ENCODE measurements around the gene CYTL1. TPM values are rescaled to one million over a fixed set of nuclear protein-coding genes. Genes with fewer than 3 reads are reported as not detected.
"Not testable (repeated sequence)": the region's sequence is repeated elsewhere in the genome, so short reads cannot be mapped to it uniquely, and the experiment has no call there.

CYTL1 gene
- total RNA-seq (2014; rRNA removed; shearing (Covaris generic)), result not detected in 2 replicates

DNA sequence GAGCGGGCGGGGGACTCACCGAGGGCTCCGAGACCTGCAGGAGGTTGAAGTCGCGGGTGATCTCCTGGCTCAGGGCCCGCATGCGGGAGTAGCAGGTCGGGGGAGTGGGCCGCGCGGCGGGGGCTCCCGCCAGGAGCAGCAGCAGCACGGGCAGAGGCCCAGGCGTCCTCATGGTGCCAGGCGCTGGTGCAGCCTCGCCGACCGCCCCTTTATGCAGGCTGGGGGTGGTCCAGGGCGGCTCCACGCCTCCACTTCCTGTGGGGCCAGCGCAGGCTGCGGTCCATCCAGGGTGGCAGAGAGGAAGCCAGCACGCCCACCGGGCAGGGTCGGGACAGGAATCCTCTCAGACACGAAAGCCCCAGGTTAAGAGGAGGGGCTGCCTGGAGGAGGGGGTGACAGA is at the start of gene CYTL1:
CYTL1 (minus strand) TSS at position 185 of the 400 bp plus-strand sequence; CDS start at position 172, 13 bp downstream.
- DNase-seq (ENCODE audit: low spot score), result no peak
- in situ Hi-C loops (cut with HindIII; ENCODE audit: low sequenced_read_pairs), result no loop called here

GRCh38 chr4:5067908-5068307 is 48.6 kb upstream of the CYTL1 start:
- DNase-seq (ENCODE audit: low spot score), result no peak
- in situ Hi-C loops (cut with HindIII; ENCODE audit: low sequenced_read_pairs), result no loop called here

DNA sequence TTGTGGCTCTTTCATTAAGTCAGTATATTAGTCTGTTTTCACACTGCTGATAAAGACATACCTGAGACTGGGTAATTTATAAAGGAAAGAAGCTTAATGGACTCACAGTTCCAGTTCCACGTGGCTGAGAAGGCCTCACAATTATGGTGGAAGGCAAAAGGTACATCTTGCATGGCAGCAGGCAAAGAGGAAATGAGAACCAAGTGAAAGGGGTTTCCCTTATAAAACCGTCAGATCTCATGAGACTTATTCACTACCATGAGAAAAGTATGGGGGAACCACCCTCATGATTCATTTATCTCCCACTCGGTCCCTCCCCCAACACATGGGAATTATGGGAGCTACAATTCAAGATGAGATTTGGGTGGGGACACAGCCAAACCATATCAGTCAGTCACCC is 47.7 kb upstream of the CYTL1 start:
- in situ Hi-C loops (cut with HindIII; ENCODE audit: low sequenced_read_pairs); DNase-seq (ENCODE audit: low spot score): not testable (repeated sequence)

- in situ Hi-C loops (cut with HindIII; ENCODE audit: low sequenced_read_pairs), result no loop called here
- no peak for DNase-seq (ENCODE audit: low spot score)
Observed at GRCh38 chr4:5066101-5066500, 46.8 kb upstream of the CYTL1 start.

GRCh38 chr4:5055411-5055810 is 36.2 kb upstream of the CYTL1 start:
- DNase-seq (ENCODE audit: low spot score), result no peak
- in situ Hi-C loops (cut with HindIII; ENCODE audit: low sequenced_read_pairs), result no loop called here

DNA sequence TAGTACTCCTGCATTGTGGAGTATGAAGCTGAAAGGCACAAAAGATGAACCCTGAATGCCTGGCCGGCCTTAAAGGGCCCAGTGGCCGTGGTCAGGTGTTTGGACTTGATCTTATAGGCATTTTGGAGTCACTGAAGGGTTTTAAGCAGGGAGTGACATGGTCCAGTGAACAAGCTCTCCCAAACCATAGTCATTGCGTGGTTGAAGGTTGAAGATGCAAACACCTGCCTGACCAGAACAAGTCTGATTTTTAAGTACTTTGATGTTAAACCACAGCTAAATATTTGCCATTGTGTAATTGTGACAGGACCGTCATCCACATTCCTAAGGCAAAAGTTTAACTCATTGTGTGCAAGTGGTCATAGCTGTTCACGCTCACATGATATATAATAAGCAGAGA is 35.3 kb upstream of the CYTL1 start:
- DNase-seq (ENCODE audit: low spot score), result no peak

GRCh38 chr4:5052726-5053425 is 33.6 kb upstream of the CYTL1 start:
- in situ Hi-C loops (cut with HindIII; ENCODE audit: low sequenced_read_pairs), result no loop called here
- no peak for DNase-seq (ENCODE audit: low spot score)

More for the DNA sequence above, 35.3 kb upstream of the CYTL1 start:
- in situ Hi-C loops (cut with HindIII; ENCODE audit: low sequenced_read_pairs), result no loop called here

DNA sequence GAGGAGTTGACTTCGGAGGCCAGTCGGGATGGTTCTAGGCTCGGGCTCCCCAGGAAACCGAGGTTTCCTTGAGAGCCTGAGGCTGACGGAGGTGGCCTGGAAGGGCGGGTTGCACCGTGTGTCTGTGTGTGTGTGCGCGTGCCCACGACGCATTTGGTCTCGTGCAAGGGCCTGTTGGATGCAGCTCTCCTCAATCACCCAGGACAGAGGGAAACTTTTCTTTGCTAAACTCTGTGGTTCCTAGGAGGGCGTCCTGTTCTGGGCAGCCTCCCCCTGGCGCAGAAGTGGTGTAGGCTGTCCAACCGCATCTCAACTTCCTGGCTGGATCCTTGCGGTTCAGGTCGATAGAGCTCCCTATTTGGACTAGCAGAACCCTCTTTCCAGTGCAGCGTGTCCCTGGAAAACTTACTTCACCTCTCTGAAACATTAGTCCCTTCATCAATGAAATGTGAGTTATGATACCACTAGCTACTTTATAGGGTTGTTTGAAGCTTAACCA is 33.0 kb upstream of the CYTL1 start:
- no peak for DNase-seq (ENCODE audit: low spot score)
- in situ Hi-C loops (cut with HindIII; ENCODE audit: low sequenced_read_pairs), result no loop called here

- in situ Hi-C loops (cut with HindIII; ENCODE audit: low sequenced_read_pairs), result no loop called here
- DNase-seq (ENCODE audit: low spot score), result peak; percentile 10
Observed at GRCh38 chr4:5051278-5052203, 32.3 kb upstream of the CYTL1 start, which contains the start of gene STK32B. TSS of gene STK32B (plus strand) at chr4:5051480.

DNA sequence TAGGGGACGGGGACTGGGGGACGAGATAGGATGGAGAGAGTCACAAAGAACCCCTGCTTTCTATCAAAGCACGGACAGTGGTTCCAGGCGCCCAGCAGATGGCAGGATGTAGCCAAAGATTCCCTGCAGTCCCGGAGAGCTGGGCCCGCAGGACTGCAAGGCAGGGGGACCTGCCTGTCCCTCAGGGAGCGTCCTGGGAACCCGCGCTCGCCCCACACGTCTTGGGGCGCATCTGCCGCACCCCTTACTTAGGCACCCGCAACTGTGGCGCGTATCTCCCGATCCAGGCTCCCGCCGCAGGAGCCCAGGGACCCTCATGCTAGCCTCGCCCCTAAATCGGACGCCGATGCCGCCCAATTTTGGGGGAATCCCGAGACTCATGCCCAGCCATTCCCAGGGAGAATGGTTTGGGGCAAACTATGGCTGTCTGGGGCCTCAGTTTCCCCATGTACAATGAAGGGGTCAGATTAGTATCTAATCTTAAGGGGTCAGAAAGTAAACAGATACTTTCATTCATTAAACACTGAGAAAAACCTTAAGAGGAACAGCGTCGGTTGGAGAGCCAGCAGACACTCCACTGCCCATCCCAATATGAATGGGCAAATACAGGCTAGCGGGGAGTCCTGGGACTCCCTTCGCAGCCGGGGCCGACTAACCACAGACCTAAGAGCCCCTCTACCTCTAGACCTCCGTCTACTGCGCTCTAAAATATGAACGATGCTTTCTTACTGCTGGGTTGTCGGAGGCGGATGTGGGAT is 31.4 kb upstream of the CYTL1 start:
- in situ Hi-C loops (cut with HindIII; ENCODE audit: low sequenced_read_pairs), result no loop called here
- DNase-seq (ENCODE audit: low spot score), result peak; percentile 58

DNA sequence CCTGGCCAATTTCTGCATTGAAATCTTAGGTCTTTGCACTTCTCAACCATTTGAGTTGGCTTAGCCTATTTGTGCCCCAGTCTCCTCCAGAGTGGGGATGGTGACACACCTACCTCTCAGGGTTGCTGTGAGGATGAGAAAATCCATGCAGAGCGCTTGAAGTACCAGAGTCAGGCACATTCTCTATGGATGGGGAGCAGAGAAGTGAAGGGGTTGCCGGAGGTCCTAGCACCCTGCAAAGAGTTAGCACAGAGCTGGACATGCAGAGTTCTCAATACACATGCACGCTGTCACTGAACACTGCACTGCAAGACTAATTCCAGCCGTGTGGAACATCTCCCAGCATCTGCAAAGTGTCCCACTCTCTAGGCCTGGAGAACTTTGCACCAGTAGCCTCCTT is 29.5 kb upstream of the CYTL1 start:
- no peak for DNase-seq (ENCODE audit: low spot score)
- in situ Hi-C loops (cut with HindIII; ENCODE audit: low sequenced_read_pairs), result no loop called here

- DNase-seq (ENCODE audit: low spot score), result no peak
- in situ Hi-C loops (cut with HindIII; ENCODE audit: low sequenced_read_pairs), result no loop called here
Observed at GRCh38 chr4:5045097-5045496, 25.8 kb upstream of the CYTL1 start.

GRCh38 chr4:5044341-5044740 is 25.1 kb upstream of the CYTL1 start:
- DNase-seq (ENCODE audit: low spot score), result no peak
- in situ Hi-C loops (cut with HindIII; ENCODE audit: low sequenced_read_pairs), result no loop called here

GRCh38 chr4:5043579-5043978 is 24.3 kb upstream of the CYTL1 start:
- in situ Hi-C loops (cut with HindIII; ENCODE audit: low sequenced_read_pairs), result no loop called here
- DNase-seq (ENCODE audit: low spot score), result no peak

- in situ Hi-C loops (cut with HindIII; ENCODE audit: low sequenced_read_pairs), result no loop called here
- no peak for DNase-seq (ENCODE audit: low spot score)
Observed at GRCh38 chr4:5041699-5042098, 22.4 kb upstream of the CYTL1 start.

- in situ Hi-C loops (cut with HindIII; ENCODE audit: low sequenced_read_pairs), result no loop called here
- no peak for DNase-seq (ENCODE audit: low spot score)
Observed at GRCh38 chr4:5040856-5041620, 21.8 kb upstream of the CYTL1 start.

DNA sequence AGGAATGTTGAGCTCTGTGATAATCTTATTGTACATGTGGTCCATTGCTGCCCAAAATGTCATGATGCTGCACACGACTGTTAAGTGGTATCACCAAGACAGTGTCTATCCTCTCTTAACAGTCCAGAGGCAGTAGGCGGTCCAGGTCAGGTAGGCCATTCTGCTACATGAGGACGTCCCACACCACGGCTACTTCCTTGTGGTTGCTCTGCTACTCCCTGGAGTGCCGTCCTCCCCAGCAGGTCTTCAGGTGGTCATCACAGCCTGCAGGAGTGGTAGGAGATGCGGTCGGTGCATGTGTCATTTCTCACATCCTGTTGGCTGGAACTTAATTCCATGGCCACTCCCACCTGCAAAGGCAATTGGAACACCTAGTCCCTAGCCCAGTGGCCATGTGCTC is 20.5 kb upstream of the CYTL1 start:
- no peak for DNase-seq (ENCODE audit: low spot score)
- in situ Hi-C loops (cut with HindIII; ENCODE audit: low sequenced_read_pairs), result no loop called here

All from G401 (cell line).